Lung (tissue), 12 donors: Measurements from ENCODE around the gene RSPH6A. TPM values are rescaled to one million over a fixed set of nuclear protein-coding genes. Genes with fewer than 3 reads are reported as not detected.
A peak's percentile ranks its signal among the peaks of the same experiment; 100 is the strongest.

Experiments
- ATAC-seq: fragments of 200-7000 bp; cut with Tn5 transposase; one replicate; pipeline ENCODE4 v1.9.1; 2020; ENCODE audit warnings: moderate number of reproducible peaks; ENCODE audit not compliant: insufficient read depth, low FRiP score
- DNase-seq, 3 donors: peaks; one replicate each; pipeline ENCODE4 v3.0.0-alpha.2; 2013 to 2017
- H3K27ac ChIP-seq, 2 donors: one replicate each; pipeline ENCODE4 v1.5.1; 2013; ENCODE audit warnings: mild to moderate bottlenecking in 2 of 2, moderate library complexity in 2 of 2, control low read depth in 1 of 2, inconsistent platforms in 1 of 2, low read depth in 1 of 2, low read length in 1 of 2
- H3K27me3 ChIP-seq, 3 donors: one replicate each; pipeline ENCODE4 v1.5.1; 2013; ENCODE audit warnings: low read length in 2 of 3; ENCODE audit not compliant: control insufficient read depth in 3 of 3, insufficient read depth in 3 of 3
- H3K36me3 ChIP-seq, 4 donors: one replicate each; pipeline ENCODE4 v1.5.1; 2013; ENCODE audit warnings: low read length in 4 of 4, mild to moderate bottlenecking in 1 of 4, moderate library complexity in 1 of 4; ENCODE audit not compliant: control insufficient read depth in 4 of 4, insufficient read depth in 4 of 4
- H3K4me1 ChIP-seq, 5 donors: one replicate each; pipeline ENCODE4 v1.5.1; 2013; ENCODE audit warnings: low read length in 5 of 5, mild to moderate bottlenecking in 2 of 5, moderate library complexity in 1 of 5; ENCODE audit not compliant: control insufficient read depth in 5 of 5, insufficient read depth in 5 of 5
- H3K4me3 ChIP-seq: one replicate; pipeline ENCODE4 v1.5.1; 2013; ENCODE audit warnings: mild to moderate bottlenecking, control low read depth, moderate library complexity
- H3K9ac ChIP-seq, 2 donors: one replicate each; pipeline ENCODE4 v1.5.1; 2013; ENCODE audit warnings: low read length in 2 of 2, control low read depth in 1 of 2; ENCODE audit not compliant: insufficient read depth in 1 of 2
- H3K9me3 ChIP-seq, 4 donors: one replicate each; pipeline ENCODE4 v1.5.1; 2013; ENCODE audit warnings: low read length in 3 of 4, mild to moderate bottlenecking in 1 of 4, moderate library complexity in 1 of 4; ENCODE audit not compliant: control insufficient read depth in 4 of 4, insufficient read depth in 3 of 4
- CTCF ChIP-seq: IDR thresholded peaks from 2 replicates; pipeline ENCODE4 v1.5.1; 2012; ENCODE audit warnings: mild to moderate bottlenecking; ENCODE audit errors: control extremely low read depth, extremely low read depth
- WGBS, 2 donors: extraction: QIAGEN DNeasy Blood & Tissue Kit; methylation state at CpG; one replicate each; pipeline ENCODE4 v1.1.7; 2013; 5-methylcytosine and 5-hydroxymethylcytosine counted together
- polyA plus RNA-seq, 2 donors: library from polyadenylated mRNA; stranded (reverse); fragments of 200-250 nt; gene quantifications; one replicate each; pipeline ENCODE4 v1.2.1, GENCODE V29; 2013
- total RNA-seq, 2 donors: library from RNA; depleted of rRNA in 1 of 2; stranded (reverse); fragments of >200 nt in 1 of 2; gene quantifications; one replicate each; pipeline ENCODE4 v1.2.1, GENCODE V29; 2014 to 2021
- donor health status: control.
- donor health status: control.
- donor health status: Bipolar disorder and iron deficiency.
- donor health status: healthy.
- donor health status: DM: yes; HTN: yes; CAD: no.

RSPH6A gene
- total and polyA plus RNA-seq, 4 donors = 0.06 to 0.34 TPM; not detected in 2

GRCh38 chr19:45777395-45777961 is 37.6 kb downstream of the RSPH6A start:
- DNase-seq (no peak), ATAC-seq (no peak)
- peaks cover 0 to 12% (median 3%) of the 10 kb centered on the region in 5 donors for H3K4me1 ChIP-seq
- H3K36me3 ChIP-seq = peaks cover 3 to 17% (median 13%) of the 10 kb centered on the region in 4 donors
- WGBS, 2 donors = 96 to 98% methylated on average over 31 to 34 of the region's 34 CpGs
- H3K27ac ChIP-seq = no peak overlapping the region
- no peak overlapping the region for H3K4me3 ChIP-seq
- TF ChIP-seq CTCF = no peak
- no peak overlapping the region for H3K9ac ChIP-seq
- H3K27me3 ChIP-seq = no peaks in the 10 kb centered on the region
- H3K9me3 ChIP-seq = no peaks in the 10 kb centered on the region

- H3K9ac ChIP-seq = no peak overlapping the region
- 76 to 92% methylated on average over 9 of the region's 9 CpGs for WGBS, 2 donors
- H3K36me3 ChIP-seq = peaks cover 3 to 17% (median 13%) of the 10 kb centered on the region in 4 donors
- DNase-seq = peak; percentile 29 to 67 (median 56)
- no peak for TF ChIP-seq CTCF
- ATAC-seq = no peak
- H3K27me3 ChIP-seq = no peaks in the 10 kb centered on the region
- no peak overlapping the region for H3K27ac ChIP-seq
- no peak overlapping the region for H3K4me3 ChIP-seq
- H3K4me1 ChIP-seq = peaks cover 0 to 10% (median 0%) of the 10 kb centered on the region in 5 donors
- no peaks in the 10 kb centered on the region for H3K9me3 ChIP-seq
Observed at GRCh38 chr19:45774765-45775164, 40.3 kb downstream of the RSPH6A start.

- Histone ChIP-seq H3K36me3 (peaks cover 3 to 17% (median 13%) of the 10 kb centered on the region in 4 donors), H3K4me1 (peaks cover 0 to 13% (median 0%) of the 10 kb centered on the region in 5 donors), H3K9me3 (no peaks in the 10 kb centered on the region), H3K9ac (no peak overlapping the region), H3K27ac (no peak overlapping the region), H3K4me3 (no peak overlapping the region), H3K27me3 (no peaks in the 10 kb centered on the region)
- no peak for TF ChIP-seq CTCF
- 11 to 18% methylated on average over 2 of the region's 2 CpGs for WGBS, 2 donors
- no peak for ATAC-seq
- no peak for DNase-seq
Observed at GRCh38 chr19:45773384-45773783, 41.7 kb downstream of the RSPH6A start.

GRCh38 chr19:45772912-45773311 is 42.2 kb downstream of the RSPH6A start:
- Histone ChIP-seq H3K36me3 (peaks cover 3 to 17% (median 13%) of the 10 kb centered on the region in 4 donors), H3K4me3 (no peak overlapping the region), H3K9ac (no peak overlapping the region), H3K9me3 (no peaks in the 10 kb centered on the region), H3K27ac (no peak overlapping the region), H3K4me1 (peaks cover 0 to 13% (median 0%) of the 10 kb centered on the region in 5 donors), H3K27me3 (no peaks in the 10 kb centered on the region)
- TF ChIP-seq CTCF = no peak
- no peak for ATAC-seq
- 91 to 95% methylated on average over 3 of the region's 3 CpGs for WGBS, 2 donors
- DNase-seq = no peak
